Fibroblast of lung (primary cell): ENCODE data around the gene CACNA2D3.

Source experiments
- CTCF ChIP-seq, 2 donors: IDR thresholded peaks in 1 of 2; conservative IDR thresholded peaks in 1 of 2; 1 replicate in 1 of 2; 2 replicates in 1 of 2; pipeline ENCODE4 v1.5.1; 2011 to 2012; ENCODE audit warnings: low read length in 2 of 2, control low read depth in 1 of 2, inconsistent platforms in 1 of 2, low read depth in 1 of 2, mild to moderate bottlenecking in 1 of 2
- EZH2 ChIP-seq: IDR thresholded peaks from 2 replicates; pipeline ENCODE4 v1.5.1; 2012; ENCODE audit warnings: low read length, control low read depth, mild to moderate bottlenecking; ENCODE audit errors: missing control alignments

DNA sequence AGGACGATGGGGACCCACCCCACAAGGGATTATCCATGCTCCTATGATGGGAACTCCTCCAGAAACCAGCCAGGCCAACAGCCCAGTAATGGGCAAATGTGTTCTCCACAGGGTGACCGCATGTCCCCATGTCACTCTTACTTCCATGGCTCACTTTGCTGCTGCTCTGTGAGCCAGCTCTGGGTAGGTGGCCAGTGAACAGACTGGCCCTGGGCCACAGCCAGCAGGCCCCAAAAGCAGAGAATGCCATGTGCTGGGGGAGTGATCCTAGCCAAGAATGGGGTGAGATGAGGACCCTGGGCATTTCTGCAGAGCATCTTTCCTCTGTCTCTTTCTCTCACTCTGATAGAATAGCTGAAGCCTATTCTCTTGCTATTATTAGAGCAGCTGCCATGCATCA lies 414.1 kb downstream of the CACNA2D3 start:
- TF ChIP-seq CTCF (conservative IDR thresholded peaks at IDR 0.05 in 1 of 2, IDR thresholded peaks at IDR 0.05 in 1 of 2; ENCODE audit: low read depth in 1 of 2, low read length in 2 of 2), result no peak
- no peak for TF ChIP-seq EZH2
